Left renal pelvis (tissue), 4 donors: ENCODE measurements around the gene FBLN1. TPM values are rescaled to one million over a fixed set of nuclear protein-coding genes. Genes with fewer than 3 reads are reported as not detected.

ENCODE experiments used
- DNase-seq, 4 donors: peaks; one replicate each; pipeline ENCODE4 v3.0.0-alpha.2; 2013; ENCODE audit warnings: low read depth in 4 of 4, low spot score in 3 of 4
- polyA plus RNA-seq, 4 donors: library from polyadenylated mRNA; unstranded; fragments of 120-200 nt; gene quantifications; one replicate each; pipeline ENCODE4 v1.2.1, GENCODE V29; 2013; ENCODE audit not compliant: insufficient read length in 4 of 4

The FBLN1 gene
- polyA plus RNA-seq, 4 donors: 135 to 572 (median 169) TPM

DNA sequence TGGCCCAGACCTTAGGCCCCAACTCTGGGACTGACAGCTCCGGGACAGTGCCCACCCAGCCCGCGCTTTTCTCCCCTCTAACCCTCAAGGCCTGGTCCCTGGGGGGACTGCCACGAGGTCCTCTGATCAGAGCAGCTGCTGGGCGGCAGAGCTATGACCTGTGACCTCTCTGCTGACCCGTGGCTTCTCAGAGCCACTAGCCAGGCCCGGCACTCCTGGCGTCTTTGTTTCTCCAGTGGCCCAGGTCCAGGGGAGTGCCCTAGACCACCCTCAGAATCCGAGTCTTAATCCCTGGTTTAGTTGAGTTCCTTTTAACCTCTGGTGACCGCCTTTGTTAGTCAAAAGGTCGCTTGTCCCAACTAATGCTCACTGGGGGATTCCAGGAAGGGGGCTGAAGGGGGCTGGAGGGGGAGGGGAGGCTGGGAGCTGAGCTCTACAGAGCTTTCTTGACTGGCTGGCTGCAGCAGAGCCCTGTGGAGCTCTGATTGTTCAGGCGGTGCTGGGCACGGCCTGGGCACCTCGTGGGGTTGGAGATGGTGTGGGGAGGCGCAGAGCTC lies 1.2 kb downstream of the FBLN1 start:
- DNase-seq: no peak

DNA sequence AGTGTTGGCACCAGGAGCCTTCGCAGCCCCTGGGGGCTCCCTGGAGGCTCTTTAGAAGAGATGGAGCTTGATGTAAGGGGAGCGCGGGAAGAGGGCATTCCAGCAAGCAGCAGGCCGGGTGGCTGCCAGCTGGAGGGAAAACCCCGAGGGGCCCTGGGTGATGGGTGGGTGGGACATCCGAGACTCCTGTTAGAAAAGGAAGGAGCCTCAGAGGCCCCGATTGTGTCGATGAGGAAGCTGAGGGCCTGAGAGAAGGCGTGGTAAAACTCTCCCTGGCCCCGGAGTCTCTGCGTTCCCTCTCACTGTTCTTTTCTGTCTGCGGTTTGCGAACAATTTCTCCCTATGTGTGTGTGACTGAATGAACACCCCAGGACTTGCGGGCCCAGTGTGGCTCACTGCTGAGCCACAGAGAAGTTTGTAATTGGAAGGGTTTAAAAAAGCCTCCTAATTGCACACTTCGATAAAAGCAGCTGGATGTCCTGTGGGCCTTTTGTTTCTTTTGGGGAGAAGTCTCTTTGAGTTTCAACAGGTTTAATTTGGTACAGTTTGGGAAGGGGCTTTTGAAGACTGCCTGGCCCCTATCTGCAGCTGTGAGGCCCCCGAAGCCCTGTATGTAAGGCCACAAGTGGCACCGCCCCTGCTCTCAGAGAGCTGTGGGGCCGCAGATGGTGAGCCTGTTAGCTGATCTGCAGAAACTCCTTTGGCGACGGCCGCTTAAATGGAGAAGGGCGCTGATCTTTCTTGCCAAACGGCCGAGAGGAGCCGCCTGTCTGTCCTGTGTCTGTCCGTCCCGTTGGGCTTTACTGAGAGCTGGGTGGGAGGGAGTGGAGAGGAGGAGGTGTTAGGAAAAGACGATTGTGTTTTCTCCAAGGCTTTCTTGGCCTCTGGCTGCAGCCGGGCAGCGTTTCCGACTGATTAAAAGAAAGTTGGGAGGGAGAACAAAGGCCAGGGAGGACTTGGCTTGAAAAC lies 2.0 kb downstream of the FBLN1 start:
- DNase-seq: no peak

DNA sequence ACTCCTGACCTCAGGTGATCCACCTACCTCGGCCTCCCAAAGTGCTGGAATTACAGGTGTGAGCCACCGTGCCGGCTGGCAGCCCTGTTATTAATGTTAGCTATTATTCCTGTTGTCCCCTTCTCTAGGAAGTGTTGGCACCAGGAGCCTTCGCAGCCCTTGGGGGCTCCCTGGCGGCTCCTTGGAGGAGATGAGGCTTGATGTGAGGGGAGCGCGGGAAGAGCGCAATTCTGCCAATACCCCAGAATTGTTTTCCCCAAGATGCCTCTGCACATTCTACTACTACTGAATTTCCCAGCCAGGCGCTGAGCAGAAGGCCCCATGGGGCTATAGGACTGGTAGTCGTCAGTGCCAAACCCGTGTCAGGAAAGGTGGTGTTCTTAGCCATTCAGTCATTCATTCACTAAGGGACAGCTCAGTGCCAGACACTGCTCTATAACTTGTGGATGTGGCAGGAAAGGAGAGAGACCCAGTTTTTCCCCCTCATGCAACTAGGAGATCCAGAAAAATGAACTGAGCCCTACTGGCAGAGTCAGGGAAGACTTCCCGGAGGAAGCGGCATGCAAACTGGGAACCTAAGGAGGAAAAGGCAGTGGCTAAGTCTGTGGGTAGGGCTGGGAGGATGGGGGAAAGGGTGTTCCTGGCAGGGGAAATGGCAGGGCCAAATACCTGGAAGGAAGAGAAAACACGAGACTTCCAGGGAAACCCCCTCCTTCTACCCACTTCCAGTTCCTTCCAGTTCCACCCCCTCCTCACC lies 3.5 kb downstream of the FBLN1 start:
- no peak for DNase-seq

DNA sequence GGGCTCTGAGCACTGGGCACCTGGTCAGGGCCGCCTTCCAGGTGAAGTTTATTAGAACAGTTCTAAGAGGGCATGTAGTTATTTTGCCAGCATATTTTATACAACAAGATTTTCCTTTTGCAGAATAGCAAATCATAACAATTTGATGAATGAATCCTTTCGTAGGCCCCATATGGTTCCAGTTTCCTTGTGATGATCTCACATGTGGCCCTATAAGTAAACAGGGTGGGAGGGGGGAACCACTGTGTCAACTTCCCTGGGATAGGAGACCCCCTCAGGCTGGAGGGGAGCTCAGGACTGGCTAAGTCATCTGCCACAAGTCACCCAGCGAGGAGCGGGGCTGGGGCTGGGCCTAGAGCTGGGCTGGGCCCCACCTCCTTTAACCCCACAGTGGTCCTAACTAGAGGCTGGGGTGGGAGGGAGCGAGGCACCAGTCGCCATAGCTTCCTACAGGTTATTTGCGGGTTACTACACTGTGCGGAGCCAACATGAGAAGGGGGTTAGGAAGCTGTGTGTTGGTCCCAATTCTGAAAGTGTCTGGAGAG lies 4.2 kb downstream of the FBLN1 start:
- DNase-seq: no peak

DNA sequence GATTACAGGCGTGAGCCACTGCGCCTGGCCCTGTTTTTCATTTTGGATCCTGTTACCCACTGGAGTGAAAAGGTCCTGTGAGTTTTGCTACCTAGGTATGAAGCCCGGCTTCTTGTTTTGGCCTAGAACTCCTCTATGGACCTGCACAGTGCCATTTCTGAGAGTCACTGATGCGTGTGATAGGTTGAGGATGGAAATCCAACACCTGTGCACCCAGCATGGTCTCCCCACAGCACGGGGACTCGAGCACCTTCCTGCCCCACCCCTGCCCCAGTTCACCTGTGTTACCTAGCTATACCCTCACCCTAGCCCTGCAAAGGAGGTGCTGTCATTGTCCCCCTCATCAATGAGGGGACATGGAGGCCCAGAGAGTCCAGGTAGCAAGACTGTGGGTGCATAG lies 5.1 kb downstream of the FBLN1 start:
- no peak for DNase-seq

DNA sequence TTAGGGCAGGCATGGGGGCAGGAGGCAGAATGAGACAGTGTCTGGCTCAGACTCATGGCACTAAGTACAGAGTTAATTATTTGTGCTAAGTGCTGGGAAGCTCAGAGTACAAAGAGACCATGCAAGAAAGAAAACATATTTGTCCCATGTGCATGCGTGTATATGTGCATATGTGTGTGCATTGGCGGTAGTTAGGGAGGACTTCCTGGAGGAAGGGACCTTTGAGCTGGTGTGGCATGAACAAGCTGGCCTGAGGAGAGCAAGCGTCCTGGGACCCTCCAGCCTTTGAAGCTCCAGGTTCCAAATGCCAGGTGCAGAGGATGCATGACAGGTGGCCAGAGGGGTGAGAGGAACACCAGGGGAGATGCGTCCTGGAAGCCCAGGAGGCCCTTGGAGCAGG lies 6.1 kb downstream of the FBLN1 start:
- DNase-seq: no peak

DNA sequence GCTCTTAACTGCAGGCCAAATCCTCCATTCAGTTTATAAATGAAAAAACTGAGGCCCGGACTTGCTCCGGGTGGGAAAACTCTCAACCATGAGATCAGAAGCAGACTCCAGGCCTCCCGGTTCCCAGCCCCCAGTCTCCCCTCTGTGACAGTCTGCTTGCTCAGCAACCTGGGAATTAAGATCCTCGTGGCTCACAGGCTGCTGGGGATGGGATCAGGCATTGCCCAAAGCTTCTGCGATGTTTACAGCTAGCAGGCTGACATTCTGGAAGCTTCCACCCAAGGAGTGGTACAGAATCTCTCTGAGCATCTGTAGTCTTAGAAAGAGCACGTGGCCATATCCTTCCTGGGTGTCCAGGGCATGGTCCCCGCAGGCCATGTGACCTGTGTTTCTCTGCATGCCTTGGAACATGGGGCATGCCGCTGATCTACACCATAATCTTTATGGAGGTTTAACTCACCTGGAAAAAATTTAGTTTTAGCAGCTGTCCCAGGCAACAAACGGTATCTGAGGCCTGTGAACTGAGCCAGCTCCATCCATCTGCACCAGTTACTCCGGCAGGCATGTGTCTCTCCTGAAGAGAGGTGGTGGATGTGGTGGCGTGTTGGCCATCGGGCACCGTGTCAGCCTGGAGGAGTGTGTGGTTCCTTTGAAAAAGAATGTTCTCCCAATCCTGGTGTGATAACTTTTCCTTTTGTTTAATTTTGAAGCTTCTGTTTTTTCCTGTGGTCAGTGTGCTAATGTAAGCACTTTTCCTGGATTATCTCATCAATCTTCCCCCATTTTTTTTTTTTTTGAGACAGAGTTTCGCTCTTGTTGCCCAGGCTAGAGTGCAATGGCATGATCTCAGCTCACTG lies 7.9 kb downstream of the FBLN1 start:
- no peak for DNase-seq

DNA sequence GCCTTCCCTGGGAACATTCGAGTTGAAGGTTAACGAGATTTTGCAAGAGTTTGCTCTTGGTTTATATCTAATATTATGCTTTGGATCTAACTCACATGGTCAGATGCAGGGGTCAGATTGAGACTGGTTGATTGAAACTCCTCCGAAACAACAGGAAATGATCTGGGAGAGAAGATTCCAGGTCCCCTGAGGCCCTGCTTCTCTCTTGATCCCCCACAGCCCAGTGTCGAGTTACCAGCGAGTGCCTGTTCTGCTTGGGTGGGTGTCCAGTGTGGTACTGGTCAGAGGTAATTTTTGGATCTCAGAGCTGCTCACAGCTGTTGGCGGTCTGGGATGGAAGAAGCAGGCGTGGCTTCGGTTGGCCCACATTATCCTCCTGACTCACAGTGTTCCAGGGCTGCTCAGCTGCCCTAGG lies 9.2 kb downstream of the FBLN1 start:
- no peak for DNase-seq

DNA sequence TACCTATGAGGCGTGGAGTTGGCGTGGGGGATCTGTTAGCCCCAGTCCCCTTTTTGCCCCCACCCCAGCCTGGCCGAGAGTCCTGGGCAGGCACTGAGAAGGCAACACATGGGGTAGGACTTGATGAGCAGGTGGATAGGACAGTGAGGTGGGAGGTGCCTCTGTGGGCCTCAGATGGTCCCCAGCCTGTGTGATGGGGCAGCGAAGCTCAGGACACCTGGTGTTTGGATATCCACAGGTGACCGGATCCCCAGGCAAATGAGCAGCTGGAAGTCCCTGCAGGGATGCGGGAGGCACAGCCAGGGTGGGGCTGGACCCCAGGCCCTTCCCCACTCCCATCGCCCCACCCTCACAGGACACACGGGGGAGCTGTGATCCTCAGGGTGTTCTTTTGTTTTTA lies 9.7 kb downstream of the FBLN1 start:
- DNase-seq: no peak

DNA sequence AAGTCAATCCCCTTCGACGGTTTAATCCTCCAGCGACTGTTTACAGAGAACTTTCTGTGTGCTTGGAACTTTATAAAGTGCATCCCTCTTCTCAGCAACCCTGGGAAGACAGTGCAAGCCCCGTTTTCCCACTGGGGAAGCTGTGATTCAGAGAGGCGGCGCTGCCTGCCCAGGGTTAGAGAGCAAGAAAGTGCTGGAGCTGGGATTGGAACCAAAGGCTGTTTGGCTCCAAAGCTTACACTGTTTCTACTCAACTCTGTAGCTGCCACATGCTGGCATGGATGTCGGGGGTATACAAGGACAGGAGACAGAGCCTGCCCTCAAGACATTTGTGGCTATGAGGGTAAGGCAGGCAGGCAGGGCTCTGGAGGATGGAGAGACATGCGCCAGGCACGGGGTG lies 13.0 kb downstream of the FBLN1 start:
- no peak for DNase-seq

DNA sequence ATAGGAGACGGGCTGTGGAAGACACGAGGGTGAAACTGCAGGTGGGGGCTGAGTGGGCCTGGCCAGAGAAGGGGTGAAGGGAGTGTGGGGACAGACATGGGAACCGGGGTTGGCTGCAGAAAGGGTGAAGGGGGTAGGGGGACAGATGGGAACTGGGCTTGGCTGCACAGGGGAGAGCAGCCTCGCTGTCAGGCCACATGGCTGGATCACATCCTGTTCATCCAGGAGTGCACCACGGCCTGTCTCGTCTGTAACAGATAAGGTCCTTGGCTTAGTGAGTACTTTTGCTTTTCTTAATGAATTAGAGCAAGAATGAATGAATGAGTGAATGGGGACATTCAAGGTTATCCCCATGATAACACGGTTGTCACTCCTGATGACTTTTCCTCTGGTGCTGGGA lies 13.5 kb downstream of the FBLN1 start:
- no peak for DNase-seq

DNA sequence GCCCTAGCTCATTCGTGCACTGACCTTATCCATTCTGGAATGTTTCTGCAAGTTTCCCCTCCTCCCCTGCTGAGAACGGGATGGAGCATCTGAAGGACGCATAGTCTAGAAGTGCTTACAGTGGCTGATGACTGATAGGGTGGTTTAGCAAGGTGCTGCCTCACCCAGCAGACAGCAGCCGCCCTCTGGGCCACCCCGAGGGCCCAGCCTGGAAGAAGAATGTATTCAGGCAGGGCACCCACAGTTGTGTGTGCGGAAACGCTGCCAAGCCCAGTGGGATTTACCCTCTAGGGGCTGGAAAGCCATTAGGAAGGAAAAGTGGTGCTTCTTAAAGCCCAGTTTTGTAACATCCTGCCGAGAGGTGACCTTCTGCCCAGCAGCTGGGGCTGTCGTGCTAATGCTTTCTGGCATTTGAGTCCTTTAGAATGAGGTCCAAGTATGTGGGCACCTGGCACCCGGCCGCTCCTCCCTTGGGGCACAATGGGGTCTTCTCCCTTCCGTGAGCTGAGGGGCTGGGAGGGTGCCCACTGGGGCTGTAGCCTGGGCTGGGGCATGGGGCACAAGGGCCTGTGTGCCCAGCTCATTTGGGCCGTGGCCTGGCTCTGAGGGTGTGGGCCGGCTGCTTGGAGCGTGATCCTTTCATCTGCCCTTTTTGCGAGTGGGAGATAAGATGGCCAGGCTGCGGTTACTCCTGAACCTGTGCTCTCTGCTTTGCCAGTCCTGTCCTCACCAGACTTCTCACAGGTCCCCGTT lies 14.4 kb downstream of the FBLN1 start:
- no peak for DNase-seq

DNA sequence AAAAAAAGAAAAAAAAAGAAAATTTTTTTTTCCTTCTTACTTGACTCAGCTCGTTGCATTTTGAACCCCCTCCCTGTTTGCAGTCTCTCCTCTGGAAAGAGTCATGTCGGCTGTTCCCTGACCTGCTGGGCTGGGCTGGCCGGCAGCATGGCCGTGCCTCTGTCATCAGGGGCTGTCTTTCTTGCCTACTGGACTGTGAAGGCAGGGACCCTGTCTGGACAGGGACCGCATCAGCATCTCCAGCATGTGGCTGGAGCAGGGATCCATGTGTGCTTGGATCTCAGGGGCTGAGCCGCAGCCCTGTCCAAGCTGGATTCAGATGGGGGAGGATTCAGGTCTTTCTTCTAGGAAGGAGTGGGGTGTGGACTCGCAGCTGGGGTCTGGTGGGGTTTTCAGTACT lies 15.5 kb downstream of the FBLN1 start:
- DNase-seq: no peak

DNA sequence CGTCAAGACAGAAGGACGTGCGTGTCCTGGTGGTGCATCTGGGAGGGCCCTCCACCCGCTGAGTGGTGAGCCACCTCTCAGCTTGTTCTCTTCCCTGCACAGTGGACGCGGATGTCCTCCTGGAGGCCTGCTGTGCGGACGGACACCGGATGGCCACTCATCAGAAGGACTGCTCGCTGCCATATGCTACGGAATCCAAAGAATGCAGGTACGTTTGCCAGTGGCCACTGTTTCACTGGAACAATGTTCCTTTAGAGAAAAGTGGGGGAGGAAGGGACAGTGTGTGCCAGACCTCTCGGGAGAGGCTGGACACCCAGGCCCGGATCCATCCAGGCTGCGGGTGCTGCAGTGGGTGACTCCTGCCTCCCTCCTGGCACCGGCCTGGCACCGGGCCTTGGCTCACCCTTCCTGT lies 15.9 kb downstream of the FBLN1 start:
- DNase-seq: no peak

DNA sequence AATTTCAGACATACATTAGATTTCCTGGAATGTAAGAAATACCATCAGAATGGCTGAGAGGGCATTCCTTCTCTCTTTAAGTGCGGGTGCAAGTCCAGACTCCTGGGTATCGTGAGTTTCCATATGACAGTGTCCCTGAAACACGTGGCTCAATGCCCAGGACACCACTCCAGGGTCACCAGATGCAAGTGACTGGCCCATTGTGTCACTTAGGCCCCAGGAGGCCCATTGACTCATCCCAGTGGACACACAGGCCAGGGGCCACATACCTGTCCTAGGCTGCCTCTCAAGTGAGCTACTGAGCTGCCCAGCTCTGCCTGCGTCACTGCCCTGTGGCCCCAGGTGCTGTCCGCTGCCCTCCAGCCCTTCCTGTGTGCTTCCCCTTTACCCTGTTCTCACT lies 18.5 kb downstream of the FBLN1 start:
- DNase-seq: no peak

DNA sequence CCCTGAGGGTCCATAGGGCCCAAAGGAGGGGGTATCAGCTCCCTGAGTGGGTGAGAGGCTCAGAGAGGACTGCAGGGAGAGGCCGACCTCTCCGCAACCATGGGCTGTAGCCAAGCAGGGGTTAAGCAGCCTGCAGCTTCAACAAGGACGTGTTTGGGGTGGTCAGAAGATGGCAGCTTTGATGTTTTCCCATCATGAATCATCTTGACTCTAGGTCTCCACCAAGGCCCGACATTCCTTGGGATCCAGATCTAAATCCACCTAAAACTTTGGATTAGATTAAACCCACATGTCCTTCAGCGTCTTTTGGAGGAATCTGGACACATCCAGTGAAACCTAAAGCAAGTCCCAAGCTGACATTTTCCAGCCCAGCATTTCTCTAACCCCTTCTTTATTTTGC lies 19.8 kb downstream of the FBLN1 start:
- DNase-seq: no peak

DNA sequence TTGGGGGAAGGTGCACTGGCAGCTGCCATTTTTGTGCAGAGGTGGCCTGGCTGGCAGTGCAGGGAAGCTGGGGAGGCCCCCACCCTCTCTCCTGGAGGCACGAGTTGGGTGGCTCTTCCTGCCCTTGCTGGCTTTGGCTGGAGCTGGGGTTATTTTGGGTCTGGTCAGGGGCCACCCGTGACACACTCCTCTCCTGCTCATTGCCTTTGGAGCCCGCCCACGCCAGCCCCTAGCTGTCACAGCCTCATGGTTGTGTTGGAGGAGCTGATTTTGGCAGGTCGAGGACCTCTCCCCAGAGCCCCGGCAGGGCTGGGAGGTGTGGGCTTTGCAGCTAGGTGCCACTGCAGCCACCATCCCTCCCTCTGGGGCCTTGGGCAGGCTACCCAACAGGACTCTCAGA lies 21.5 kb downstream of the FBLN1 start:
- DNase-seq: no peak

DNA sequence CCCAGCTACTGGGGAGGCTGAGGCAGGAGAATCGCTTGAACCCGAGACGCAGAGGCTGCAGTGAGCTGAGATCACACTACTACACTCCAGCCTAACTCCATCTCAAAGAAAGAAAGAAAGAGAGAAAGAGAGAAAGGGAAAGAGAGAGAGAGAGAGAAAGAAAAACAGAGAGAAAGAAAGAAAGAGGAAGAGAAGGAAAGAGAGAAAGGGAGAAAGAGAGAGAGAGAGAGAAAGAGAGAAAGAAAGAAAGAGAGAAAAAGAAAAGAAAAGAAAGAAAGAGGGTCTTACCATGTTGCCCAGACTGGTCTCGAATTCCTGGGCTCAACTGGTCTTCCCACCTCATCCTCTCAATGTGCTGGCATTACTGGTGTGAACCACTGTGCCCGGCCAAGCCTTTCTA lies 22.3 kb downstream of the FBLN1 start:
- no peak for DNase-seq

DNA sequence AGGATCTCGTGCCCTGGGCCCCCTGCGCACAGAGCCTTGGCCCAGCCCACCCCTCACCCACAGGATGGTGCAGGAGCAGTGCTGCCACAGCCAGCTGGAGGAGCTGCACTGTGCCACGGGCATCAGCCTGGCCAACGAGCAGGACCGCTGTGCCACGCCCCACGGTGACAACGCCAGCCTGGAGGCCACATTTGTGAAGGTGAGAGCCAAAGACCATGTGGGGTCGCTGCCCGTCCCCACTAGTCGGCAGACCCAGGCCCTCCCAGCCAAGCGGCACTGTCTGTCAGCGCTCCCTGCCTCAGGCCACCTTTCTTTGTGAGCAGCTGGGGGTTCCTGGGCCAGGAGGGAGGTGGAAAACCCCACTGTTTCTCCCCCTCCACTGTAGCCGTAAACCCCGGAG lies 22.8 kb downstream of the FBLN1 start:
- no peak for DNase-seq

DNA sequence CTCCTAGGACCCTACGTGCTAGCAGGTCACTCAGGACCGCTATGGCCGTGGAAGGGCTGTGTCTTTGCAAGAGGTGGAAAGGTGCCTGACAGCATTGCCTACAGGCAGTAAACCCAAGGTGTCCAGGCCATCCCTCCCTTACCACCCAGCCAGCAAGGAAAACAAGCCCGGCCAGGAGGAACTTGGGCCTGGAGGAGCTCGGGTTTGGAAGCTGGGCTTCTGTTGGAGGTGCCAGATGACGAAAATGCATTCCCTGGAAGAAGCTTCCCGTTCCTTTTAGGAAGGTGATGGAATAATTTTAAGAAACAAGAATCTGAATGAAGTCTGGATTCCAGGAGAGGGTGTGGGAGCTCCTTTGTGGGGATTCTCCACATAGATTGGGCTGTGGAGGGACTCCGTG lies 23.6 kb downstream of the FBLN1 start:
- DNase-seq: no peak
